ENCODE results near the gene CEP78.
"Not testable (repeated sequence)": the region's sequence is repeated elsewhere in the genome, so short reads cannot be mapped to it uniquely, and the experiment has no call there.

CEP78 gene

GRCh38 chr9:78284181-78284580 is 48.3 kb downstream of the CEP78 start:
- in situ Hi-C loops (cut with MboI; ENCODE audit: low sequenced_read_pairs); H3K36me3 ChIP-seq (replicated peaks); H3K4me3 ChIP-seq; DNase-seq (ENCODE audit: low spot score in 2 of 2); H3K27me3 ChIP-seq (ENCODE audit: low read depth); H3K9me3 ChIP-seq; H3K4me1 ChIP-seq: not testable (repeated sequence)

- no peak for DNase-seq (ENCODE audit: low spot score in 2 of 2)
- H3K4me1 ChIP-seq = no peaks in the 10 kb centered on the region
- in situ Hi-C loops (cut with MboI; ENCODE audit: low sequenced_read_pairs) = no loop called here
- no peak overlapping the region for H3K4me3 ChIP-seq
- H3K36me3 ChIP-seq (replicated peaks) = no peaks in the 10 kb centered on the region
- H3K27me3 ChIP-seq (ENCODE audit: low read depth) = no peaks in the 10 kb centered on the region
- H3K9me3 ChIP-seq = no peaks in the 10 kb centered on the region
Measured at GRCh38 chr9:78286125-78286524, 50.2 kb downstream of the CEP78 start.

- H3K36me3 ChIP-seq (replicated peaks) = no peaks in the 10 kb centered on the region
- in situ Hi-C loops (cut with MboI; ENCODE audit: low sequenced_read_pairs) = no loop called here
Measured at GRCh38 chr9:78286946-78287388, 51.1 kb downstream of the CEP78 start.

GRCh38 chr9:78288214-78288892 is 52.5 kb downstream of the CEP78 start:
- no peak for DNase-seq (ENCODE audit: low spot score in 2 of 2)
- H3K36me3 ChIP-seq (replicated peaks) = no peaks in the 10 kb centered on the region
- no peaks in the 10 kb centered on the region for H3K27me3 ChIP-seq (ENCODE audit: low read depth)
- in situ Hi-C loops (cut with MboI; ENCODE audit: low sequenced_read_pairs) = no loop called here
- H3K9me3 ChIP-seq = no peaks in the 10 kb centered on the region
- H3K4me3 ChIP-seq = no peak overlapping the region
- H3K4me1 ChIP-seq = no peaks in the 10 kb centered on the region

More at GRCh38 chr9:78286946-78287388, 51.1 kb downstream of the CEP78 start:
- Histone ChIP-seq H3K4me3 (no peak overlapping the region), H3K27me3 (ENCODE audit: low read depth) (no peaks in the 10 kb centered on the region), H3K4me1 (no peaks in the 10 kb centered on the region), H3K9me3 (no peaks in the 10 kb centered on the region)
- DNase-seq (ENCODE audit: low spot score in 2 of 2) = no peak

- no peak for DNase-seq (ENCODE audit: low spot score in 2 of 2)
- Histone ChIP-seq H3K4me3 (no peak overlapping the region), H3K36me3 (replicated peaks) (no peaks in the 10 kb centered on the region), H3K27me3 (ENCODE audit: low read depth) (no peaks in the 10 kb centered on the region), H3K9me3 (no peaks in the 10 kb centered on the region), H3K4me1 (no peaks in the 10 kb centered on the region)
- in situ Hi-C loops (cut with MboI; ENCODE audit: low sequenced_read_pairs) = no loop called here
Measured at GRCh38 chr9:78289474-78289873, 53.6 kb downstream of the CEP78 start.

GRCh38 chr9:78291240-78291925 is 55.5 kb downstream of the CEP78 start:
- DNase-seq (ENCODE audit: low spot score in 2 of 2) = no peak
- no peaks in the 10 kb centered on the region for H3K36me3 ChIP-seq (replicated peaks)
- H3K4me1 ChIP-seq = peaks cover 9% of the 10 kb centered on the region
- H3K9me3 ChIP-seq = no peaks in the 10 kb centered on the region
- in situ Hi-C loops (cut with MboI; ENCODE audit: low sequenced_read_pairs) = no loop called here
- H3K4me3 ChIP-seq = no peak overlapping the region
- H3K27me3 ChIP-seq (ENCODE audit: low read depth) = no peaks in the 10 kb centered on the region

- DNase-seq (ENCODE audit: low spot score in 2 of 2) = no peak
- H3K4me3 ChIP-seq = no peak overlapping the region
- peaks cover 11% of the 10 kb centered on the region for H3K4me1 ChIP-seq
- no peaks in the 10 kb centered on the region for H3K9me3 ChIP-seq
- peaks cover under 1% of the 10 kb centered on the region for H3K36me3 ChIP-seq (replicated peaks)
- in situ Hi-C loops (cut with MboI; ENCODE audit: low sequenced_read_pairs) = no loop called here
- no peaks in the 10 kb centered on the region for H3K27me3 ChIP-seq (ENCODE audit: low read depth)
Measured at GRCh38 chr9:78292026-78292425, 56.2 kb downstream of the CEP78 start.

- H3K36me3 ChIP-seq (replicated peaks) = peaks cover 8% of the 10 kb centered on the region
- H3K4me3 ChIP-seq = no peak overlapping the region
- H3K27me3 ChIP-seq (ENCODE audit: low read depth) = no peaks in the 10 kb centered on the region
- in situ Hi-C loops (cut with MboI; ENCODE audit: low sequenced_read_pairs) = no loop called here
- no peak for DNase-seq (ENCODE audit: low spot score in 2 of 2)
- H3K4me1 ChIP-seq = peaks cover 11% of the 10 kb centered on the region
- H3K9me3 ChIP-seq = no peaks in the 10 kb centered on the region
Measured at GRCh38 chr9:78292716-78293497, 57.0 kb downstream of the CEP78 start.

- peaks cover 12% of the 10 kb centered on the region for H3K36me3 ChIP-seq (replicated peaks)
- in situ Hi-C loops (cut with MboI; ENCODE audit: low sequenced_read_pairs) = no loop called here
Measured at GRCh38 chr9:78294290-78295176, 58.7 kb downstream of the CEP78 start.

GRCh38 chr9:78295177-78295575 is 59.3 kb downstream of the CEP78 start:
- no peak overlapping the region for H3K4me3 ChIP-seq

More at GRCh38 chr9:78294290-78295176, 58.7 kb downstream of the CEP78 start:
- Histone ChIP-seq H3K9me3 (no peaks in the 10 kb centered on the region), H3K27me3 (ENCODE audit: low read depth) (no peaks in the 10 kb centered on the region), H3K4me1 (peaks cover 19% of the 10 kb centered on the region), H3K4me3 (no peak overlapping the region)
- DNase-seq (ENCODE audit: low spot score in 2 of 2) = no peak

GRCh38 chr9:78295731-78296130 is 59.9 kb downstream of the CEP78 start:
- peaks cover 22% of the 10 kb centered on the region for H3K36me3 ChIP-seq (replicated peaks)
- H3K9me3 ChIP-seq = no peaks in the 10 kb centered on the region
- no peak overlapping the region for H3K4me3 ChIP-seq
- in situ Hi-C loops (cut with MboI; ENCODE audit: low sequenced_read_pairs) = no loop called here
- no peak for DNase-seq (ENCODE audit: low spot score in 2 of 2)
- peaks cover 25% of the 10 kb centered on the region for H3K4me1 ChIP-seq
- H3K27me3 ChIP-seq (ENCODE audit: low read depth) = no peaks in the 10 kb centered on the region

More at GRCh38 chr9:78295177-78295575, 59.3 kb downstream of the CEP78 start:
- Histone ChIP-seq H3K4me1 (peaks cover 25% of the 10 kb centered on the region), H3K36me3 (replicated peaks) (peaks cover 18% of the 10 kb centered on the region), H3K9me3 (no peaks in the 10 kb centered on the region), H3K27me3 (ENCODE audit: low read depth) (no peaks in the 10 kb centered on the region)
- no peak for DNase-seq (ENCODE audit: low spot score in 2 of 2)
- in situ Hi-C loops (cut with MboI; ENCODE audit: low sequenced_read_pairs) = no loop called here

- H3K4me3 ChIP-seq = peak overlapping the region; percentile 95
- peak; percentile 47 to 69 for DNase-seq (ENCODE audit: low spot score in 2 of 2)
- in situ Hi-C loops (cut with MboI; ENCODE audit: low sequenced_read_pairs) = no loop called here
Measured at GRCh38 chr9:78296201-78296892, 60.5 kb downstream of the CEP78 start.

More at GRCh38 chr9:78296201-78296892, 60.5 kb downstream of the CEP78 start:
- Histone ChIP-seq H3K36me3 (replicated peaks) (peaks cover 28% of the 10 kb centered on the region), H3K9me3 (no peaks in the 10 kb centered on the region), H3K4me1 (peaks cover 25% of the 10 kb centered on the region), H3K27me3 (ENCODE audit: low read depth) (no peaks in the 10 kb centered on the region)
